Measurements from ENCODE around the gene ACSF3.

DNA sequence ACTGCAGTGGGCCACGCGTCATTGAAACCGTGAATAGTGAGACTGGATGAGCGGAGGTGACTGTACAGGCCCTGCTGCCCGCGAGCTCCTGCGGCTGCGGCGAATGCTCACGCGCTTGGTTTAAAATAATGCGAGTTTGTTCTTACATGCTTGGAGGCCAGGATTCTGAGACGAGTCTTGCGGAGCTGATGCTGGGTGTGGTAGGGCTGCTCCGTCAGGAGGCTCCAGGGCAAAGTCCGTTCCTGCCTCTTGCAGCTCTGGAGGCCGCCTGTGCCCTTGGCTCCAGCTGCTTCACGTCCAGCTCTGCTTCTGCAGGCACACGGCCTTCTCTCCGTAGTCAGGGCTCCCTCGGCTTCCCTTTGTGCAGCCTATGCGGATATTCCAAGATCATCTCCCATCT is 9.5 kb downstream of the ACSF3 start:
- TF ChIP-seq, protein P1, sequence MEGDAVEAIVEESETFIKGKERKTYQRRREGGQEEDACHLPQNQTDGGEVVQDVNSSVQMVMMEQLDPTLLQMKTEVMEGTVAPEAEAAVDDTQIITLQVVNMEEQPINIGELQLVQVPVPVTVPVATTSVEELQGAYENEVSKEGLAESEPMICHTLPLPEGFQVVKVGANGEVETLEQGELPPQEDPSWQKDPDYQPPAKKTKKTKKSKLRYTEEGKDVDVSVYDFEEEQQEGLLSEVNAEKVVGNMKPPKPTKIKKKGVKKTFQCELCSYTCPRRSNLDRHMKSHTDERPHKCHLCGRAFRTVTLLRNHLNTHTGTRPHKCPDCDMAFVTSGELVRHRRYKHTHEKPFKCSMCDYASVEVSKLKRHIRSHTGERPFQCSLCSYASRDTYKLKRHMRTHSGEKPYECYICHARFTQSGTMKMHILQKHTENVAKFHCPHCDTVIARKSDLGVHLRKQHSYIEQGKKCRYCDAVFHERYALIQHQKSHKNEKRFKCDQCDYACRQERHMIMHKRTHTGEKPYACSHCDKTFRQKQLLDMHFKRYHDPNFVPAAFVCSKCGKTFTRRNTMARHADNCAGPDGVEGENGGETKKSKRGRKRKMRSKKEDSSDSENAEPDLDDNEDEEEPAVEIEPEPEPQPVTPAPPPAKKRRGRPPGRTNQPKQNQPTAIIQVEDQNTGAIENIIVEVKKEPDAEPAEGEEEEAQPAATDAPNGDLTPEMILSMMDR (IDR thresholded peaks at IDR 0.05; ENCODE audit: poor library complexity), result no peak
- TF ChIP-seq EZH2 (IDR thresholded peaks at IDR 0.05; ENCODE audit: borderline replicate concordance) (no peak), EZH2phosphoT487 (IDR thresholded peaks at IDR 0.05; ENCODE audit: low read depth, severe bottlenecking, unreplicated experiment) (no peak)

Data from hepatocyte (in vitro differentiated cells).